ENCODE measurements around the gene C6orf58.

Gene C6orf58

GRCh38 chr6:127566119-127566518 is 10.9 kb upstream of the C6orf58 start:
- Histone ChIP-seq H3K9ac (ENCODE audit: low read length) (no peak overlapping the region), H3K9me3 (ENCODE audit: control insufficient read depth, insufficient read depth, low read depth, low read length) (no peaks in the 10 kb centered on the region), H3K36me3 (ENCODE audit: control insufficient read depth, insufficient read depth, low read length) (no peaks in the 10 kb centered on the region), H3K4me3 (ENCODE audit: low read depth, low read length) (no peak overlapping the region), H3K4me1 (ENCODE audit: control insufficient read depth, insufficient read depth, low read length) (no peaks in the 10 kb centered on the region), H3K27ac (ENCODE audit: low read depth, low read length) (no peak overlapping the region), H3K27me3 (ENCODE audit: control insufficient read depth, insufficient read depth, low read length) (no peaks in the 10 kb centered on the region)

GRCh38 chr6:127566651-127567050 is 10.3 kb upstream of the C6orf58 start:
- H3K4me3 ChIP-seq (ENCODE audit: low read depth, low read length) = no peak overlapping the region
- no peaks in the 10 kb centered on the region for H3K9me3 ChIP-seq (ENCODE audit: control insufficient read depth, insufficient read depth, low read depth, low read length)
- no peaks in the 10 kb centered on the region for H3K4me1 ChIP-seq (ENCODE audit: control insufficient read depth, insufficient read depth, low read length)
- H3K27ac ChIP-seq (ENCODE audit: low read depth, low read length) = no peak overlapping the region
- no peak overlapping the region for H3K9ac ChIP-seq (ENCODE audit: low read length)
- H3K27me3 ChIP-seq (ENCODE audit: control insufficient read depth, insufficient read depth, low read length) = no peaks in the 10 kb centered on the region
- no peaks in the 10 kb centered on the region for H3K36me3 ChIP-seq (ENCODE audit: control insufficient read depth, insufficient read depth, low read length)

GRCh38 chr6:127567476-127567875 is 9.5 kb upstream of the C6orf58 start:
- Histone ChIP-seq H3K9ac (ENCODE audit: low read length) (no peak overlapping the region), H3K27me3 (ENCODE audit: control insufficient read depth, insufficient read depth, low read length) (no peaks in the 10 kb centered on the region), H3K4me3 (ENCODE audit: low read depth, low read length) (no peak overlapping the region), H3K9me3 (ENCODE audit: control insufficient read depth, insufficient read depth, low read depth, low read length) (no peaks in the 10 kb centered on the region), H3K27ac (ENCODE audit: low read depth, low read length) (no peak overlapping the region), H3K4me1 (ENCODE audit: control insufficient read depth, insufficient read depth, low read length) (no peaks in the 10 kb centered on the region), H3K36me3 (ENCODE audit: control insufficient read depth, insufficient read depth, low read length) (no peaks in the 10 kb centered on the region)

GRCh38 chr6:127570739-127571389 is 6.1 kb upstream of the C6orf58 start:
- Histone ChIP-seq H3K36me3 (ENCODE audit: control insufficient read depth, insufficient read depth, low read length) (no peaks in the 10 kb centered on the region), H3K9me3 (ENCODE audit: control insufficient read depth, insufficient read depth, low read depth, low read length) (no peaks in the 10 kb centered on the region), H3K4me3 (ENCODE audit: low read depth, low read length) (no peak overlapping the region), H3K27ac (ENCODE audit: low read depth, low read length) (no peak overlapping the region), H3K4me1 (ENCODE audit: control insufficient read depth, insufficient read depth, low read length) (no peaks in the 10 kb centered on the region), H3K9ac (ENCODE audit: low read length) (no peak overlapping the region), H3K27me3 (ENCODE audit: control insufficient read depth, insufficient read depth, low read length) (no peaks in the 10 kb centered on the region)

- no peak overlapping the region for H3K9ac ChIP-seq (ENCODE audit: low read length)
- no peaks in the 10 kb centered on the region for H3K4me1 ChIP-seq (ENCODE audit: control insufficient read depth, insufficient read depth, low read length)
- H3K9me3 ChIP-seq (ENCODE audit: control insufficient read depth, insufficient read depth, low read depth, low read length) = no peaks in the 10 kb centered on the region
- H3K27ac ChIP-seq (ENCODE audit: low read depth, low read length) = no peak overlapping the region
- no peaks in the 10 kb centered on the region for H3K36me3 ChIP-seq (ENCODE audit: control insufficient read depth, insufficient read depth, low read length)
- H3K4me3 ChIP-seq (ENCODE audit: low read depth, low read length) = no peak overlapping the region
- no peaks in the 10 kb centered on the region for H3K27me3 ChIP-seq (ENCODE audit: control insufficient read depth, insufficient read depth, low read length)
Measured at GRCh38 chr6:127578900-127579299, 1.9 kb downstream of the C6orf58 start.

GRCh38 chr6:127581576-127581975 is 4.6 kb downstream of the C6orf58 start:
- Histone ChIP-seq H3K27ac (ENCODE audit: low read depth, low read length) (no peak overlapping the region), H3K9ac (ENCODE audit: low read length) (no peak overlapping the region), H3K27me3 (ENCODE audit: control insufficient read depth, insufficient read depth, low read length) (no peaks in the 10 kb centered on the region), H3K9me3 (ENCODE audit: control insufficient read depth, insufficient read depth, low read depth, low read length) (no peaks in the 10 kb centered on the region), H3K4me3 (ENCODE audit: low read depth, low read length) (no peak overlapping the region), H3K4me1 (ENCODE audit: control insufficient read depth, insufficient read depth, low read length) (0 out of 2 replicates have a peak, but pooled peaks cover 3% of the 10 kb centered on the region), H3K36me3 (ENCODE audit: control insufficient read depth, insufficient read depth, low read length) (no peaks in the 10 kb centered on the region)

- H3K4me3 ChIP-seq (ENCODE audit: low read depth, low read length) = no peak overlapping the region
Measured at GRCh38 chr6:127582777-127583462, 5.9 kb downstream of the C6orf58 start.

GRCh38 chr6:127585123-127585522 is 8.1 kb downstream of the C6orf58 start:
- H3K9ac ChIP-seq (ENCODE audit: low read length) = no peak overlapping the region
- H3K4me1 ChIP-seq (ENCODE audit: control insufficient read depth, insufficient read depth, low read length) = 0 out of 2 replicates have a peak, but pooled peaks cover 5% of the 10 kb centered on the region
- no peaks in the 10 kb centered on the region for H3K27me3 ChIP-seq (ENCODE audit: control insufficient read depth, insufficient read depth, low read length)
- H3K4me3 ChIP-seq (ENCODE audit: low read depth, low read length) = no peak overlapping the region
- no peaks in the 10 kb centered on the region for H3K9me3 ChIP-seq (ENCODE audit: control insufficient read depth, insufficient read depth, low read depth, low read length)
- H3K27ac ChIP-seq (ENCODE audit: low read depth, low read length) = no peak overlapping the region
- no peaks in the 10 kb centered on the region for H3K36me3 ChIP-seq (ENCODE audit: control insufficient read depth, insufficient read depth, low read length)

More at GRCh38 chr6:127582777-127583462, 5.9 kb downstream of the C6orf58 start:
- H3K9me3 ChIP-seq (ENCODE audit: control insufficient read depth, insufficient read depth, low read depth, low read length) = no peaks in the 10 kb centered on the region
- no peak overlapping the region for H3K27ac ChIP-seq (ENCODE audit: low read depth, low read length)
- H3K36me3 ChIP-seq (ENCODE audit: control insufficient read depth, insufficient read depth, low read length) = no peaks in the 10 kb centered on the region
- 0 out of 2 replicates have a peak, but pooled peaks cover 5% of the 10 kb centered on the region for H3K4me1 ChIP-seq (ENCODE audit: control insufficient read depth, insufficient read depth, low read length)
- no peaks in the 10 kb centered on the region for H3K27me3 ChIP-seq (ENCODE audit: control insufficient read depth, insufficient read depth, low read length)
- H3K9ac ChIP-seq (ENCODE audit: low read length) = no peak overlapping the region

- no peak overlapping the region for H3K4me3 ChIP-seq (ENCODE audit: low read depth, low read length)
Measured at GRCh38 chr6:127586372-127586771, 9.4 kb downstream of the C6orf58 start.

GRCh38 chr6:127587875-127588274 is 10.9 kb downstream of the C6orf58 start:
- Histone ChIP-seq H3K4me3 (ENCODE audit: low read depth, low read length) (no peak overlapping the region), H3K27me3 (ENCODE audit: control insufficient read depth, insufficient read depth, low read length) (no peaks in the 10 kb centered on the region), H3K36me3 (ENCODE audit: control insufficient read depth, insufficient read depth, low read length) (no peaks in the 10 kb centered on the region), H3K9me3 (ENCODE audit: control insufficient read depth, insufficient read depth, low read depth, low read length) (0 out of 2 replicates have a peak, but pooled peaks cover 2% of the 10 kb centered on the region), H3K9ac (ENCODE audit: low read length) (no peak overlapping the region), H3K27ac (ENCODE audit: low read depth, low read length) (no peak overlapping the region), H3K4me1 (ENCODE audit: control insufficient read depth, insufficient read depth, low read length) (peaks cover 7% of the 10 kb centered on the region; the same call in 1 of the 2 replicates)

More at GRCh38 chr6:127586372-127586771, 9.4 kb downstream of the C6orf58 start:
- Histone ChIP-seq H3K4me1 (ENCODE audit: control insufficient read depth, insufficient read depth, low read length) (0 out of 2 replicates have a peak, but pooled peaks cover 5% of the 10 kb centered on the region), H3K9me3 (ENCODE audit: control insufficient read depth, insufficient read depth, low read depth, low read length) (no peaks in the 10 kb centered on the region), H3K27ac (ENCODE audit: low read depth, low read length) (no peak overlapping the region), H3K9ac (ENCODE audit: low read length) (no peak overlapping the region), H3K36me3 (ENCODE audit: control insufficient read depth, insufficient read depth, low read length) (no peaks in the 10 kb centered on the region), H3K27me3 (ENCODE audit: control insufficient read depth, insufficient read depth, low read length) (no peaks in the 10 kb centered on the region)

GRCh38 chr6:127589135-127589534 is 12.2 kb downstream of the C6orf58 start:
- Histone ChIP-seq H3K9ac (ENCODE audit: low read length) (no peak overlapping the region), H3K4me1 (ENCODE audit: control insufficient read depth, insufficient read depth, low read length) (peaks cover 8% of the 10 kb centered on the region; the same call in 1 of the 2 replicates), H3K36me3 (ENCODE audit: control insufficient read depth, insufficient read depth, low read length) (no peaks in the 10 kb centered on the region), H3K4me3 (ENCODE audit: low read depth, low read length) (no peak overlapping the region), H3K9me3 (ENCODE audit: control insufficient read depth, insufficient read depth, low read depth, low read length) (0 out of 2 replicates have a peak, but pooled peaks cover 2% of the 10 kb centered on the region), H3K27me3 (ENCODE audit: control insufficient read depth, insufficient read depth, low read length) (no peaks in the 10 kb centered on the region), H3K27ac (ENCODE audit: low read depth, low read length) (no peak overlapping the region)

Measured in HUES6 (cell line).